Sigmoid colon (tissue), 7 donors: Measurements from ENCODE around the gene CUEDC1. TPM values are rescaled to one million over a fixed set of nuclear protein-coding genes. Genes with fewer than 3 reads are reported as not detected.
A peak's percentile ranks its signal among the peaks of the same experiment; 100 is the strongest.

Experiments used
- DNase-seq: peaks from one replicate; pipeline ENCODE4 v3.0.0-alpha.2; 2019
- H3K27ac ChIP-seq, 4 donors: fragments of 200-600 bp; sonication (generic); one replicate each; pipeline ENCODE4 v1.5.1; 2016 to 2019; ENCODE audit warnings: mild to moderate bottlenecking in 1 of 4
- H3K27me3 ChIP-seq, 3 donors: fragments of 200-600 bp; sonication (generic); one replicate each; pipeline ENCODE4 v1.5.1; 2019; ENCODE audit warnings: mild to moderate bottlenecking in 1 of 3
- H3K36me3 ChIP-seq, 4 donors: fragments of 200-600 bp; sonication (generic); one replicate each; pipeline ENCODE4 v1.5.1; 2016 to 2019
- H3K4me1 ChIP-seq, 4 donors: fragments of 200-600 bp; sonication (generic); one replicate each; pipeline ENCODE4 v1.5.1; 2017 to 2019
- H3K4me3 ChIP-seq, 4 donors: fragments of 200-600 bp; sonication (generic); one replicate each; pipeline ENCODE4 v1.5.1; 2017 to 2019; ENCODE audit warnings: mild to moderate bottlenecking in 2 of 4, moderate library complexity in 1 of 4
- H3K9me3 ChIP-seq, 4 donors: fragments of 200-600 bp in 3 of 4; sonication (generic) in 3 of 4; one replicate each; pipeline versions ENCODE4 v1.5.1 to v1.6.1; 2013 to 2019
- CTCF ChIP-seq, 4 experiments: fragments of 450-650 bp in 3 of 4; fragments of 200-600 bp in 1 of 4; IDR thresholded peaks; one replicate each; pipeline ENCODE4 v1.5.1; 2016 to 2019; ENCODE audit warnings: antibody characterized with exemption in 4 of 4, mild to moderate bottlenecking in 3 of 4, moderate library complexity in 2 of 4
- EP300 ChIP-seq, 4 donors: sonication (generic); formaldehyde crosslinking; IDR thresholded peaks; one replicate each; pipeline ENCODE4 v1.6.1; 2017; ENCODE audit warnings: antibody characterized with exemption in 4 of 4
- POLR2A ChIP-seq, 2 donors: fragments of 450-650 bp; IDR thresholded peaks; one replicate each; pipeline ENCODE4 v1.6.1; 2016; ENCODE audit warnings: antibody characterized with exemption in 2 of 2, mild to moderate bottlenecking in 2 of 2, moderate library complexity in 2 of 2
- POLR2AphosphoS5 ChIP-seq, 4 donors: sonication (generic); formaldehyde crosslinking; IDR thresholded peaks; one replicate each; pipeline ENCODE4 v1.6.1; 2017; ENCODE audit warnings: antibody characterized with exemption in 4 of 4
- WGBS, 2 donors: extraction: QIAGEN DNeasy Blood & Tissue Kit; methylation state at CpG; one replicate each; pipeline ENCODE4 v1.1.7; 2013; 5-methylcytosine and 5-hydroxymethylcytosine counted together
- intact Hi-C: fragments of 100-400 bp; cut with DNase I; formaldehyde crosslinking; loops from one replicate; pipeline ENCODE4 v1.15.1; 2023
- polyA plus RNA-seq, 3 donors: library from polyadenylated mRNA; stranded (reverse); fragments of 200-250 nt; gene quantifications; one replicate each; pipeline ENCODE4 v1.2.3, GENCODE V29; 2013
- total RNA-seq, 4 donors: library from RNA; depleted of rRNA; stranded (reverse); fragments of >200 nt; gene quantifications; one replicate each; pipeline ENCODE4 v1.1.0, GENCODE V29; 2016
- donor health status: healthy with polysubstance abuse.
- donor health status: Bipolar disorder and iron deficiency.
- donor health status: healthy.

CUEDC1 gene
- total and polyA plus RNA-seq, 7 donors: 3.0 to 64.0 (median 29.5) TPM

DNA sequence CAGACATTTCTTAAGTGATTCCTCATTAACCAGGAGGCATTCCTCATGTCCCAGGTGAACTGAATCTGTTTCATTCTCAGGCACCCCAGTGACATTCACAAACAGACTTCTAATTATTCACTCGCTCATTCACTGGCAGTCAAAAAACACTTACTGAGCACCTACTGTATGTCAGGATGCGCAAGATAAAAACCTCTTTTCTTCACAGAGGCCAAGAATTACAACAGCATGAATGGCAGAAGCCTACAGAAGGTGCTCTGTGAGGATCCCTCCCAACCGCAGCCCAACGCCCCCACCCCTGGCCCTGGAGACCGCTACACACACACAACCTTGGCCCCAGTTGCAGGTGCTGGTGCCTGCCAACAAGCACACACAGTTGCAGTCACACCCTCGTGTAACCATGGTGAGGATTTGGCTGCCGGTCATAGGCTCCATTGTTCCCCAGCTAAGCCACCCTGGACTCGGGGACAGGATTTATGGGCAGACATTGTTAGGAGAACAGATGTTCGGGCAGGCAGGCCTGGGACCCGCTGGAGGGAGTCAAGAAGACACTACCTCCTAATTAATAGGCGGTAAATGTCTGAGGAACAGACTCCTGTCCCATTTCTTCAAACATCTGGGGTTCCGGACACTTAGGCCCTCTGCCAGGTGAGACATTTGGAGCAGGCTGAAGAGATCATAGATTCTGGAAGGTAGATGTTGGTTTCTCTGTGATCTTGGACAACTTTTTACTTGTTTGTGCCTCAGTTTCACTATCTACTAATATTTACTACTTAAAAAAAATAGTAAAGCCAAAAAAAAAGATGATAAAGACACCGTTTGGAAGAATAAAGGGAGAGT, 43.2 kb downstream of the CUEDC1 start:
- TF ChIP-seq POLR2AphosphoS5 (IDR thresholded peaks at IDR 0.05): peak; percentile 38 to 77 (median 75)
- TF ChIP-seq POLR2A (IDR thresholded peaks at IDR 0.05): no peak
- TF ChIP-seq EP300 (IDR thresholded peaks at IDR 0.05): no peak
- TF ChIP-seq CTCF (IDR thresholded peaks at IDR 0.05): no peak
- H3K4me1 ChIP-seq: peaks cover 0 to 90% (median 81%) of the 10 kb centered on the region in 4 donors

GRCh38 chr17:57910462-57911420, 44.5 kb downstream of the CUEDC1 start:
- peak overlapping the region; percentile 97 to 100 (median 99) for H3K27ac ChIP-seq
- H3K36me3 ChIP-seq: no peaks in the 10 kb centered on the region
- WGBS, 2 donors: 85 to 90% methylated on average over 11 of the region's 11 CpGs
- no peaks in the 10 kb centered on the region for H3K9me3 ChIP-seq
- intact Hi-C loops: loop anchor here (5.0 kb wide), 1 partner anchor 42 kb away; no protein-coding TSS in a partner anchor
- TF ChIP-seq POLR2A (IDR thresholded peaks at IDR 0.05) (no peak), CTCF (IDR thresholded peaks at IDR 0.05) (no peak), EP300 (IDR thresholded peaks at IDR 0.05) (no peak), POLR2AphosphoS5 (IDR thresholded peaks at IDR 0.05) (no peak)
- peaks cover 0 to 90% (median 78%) of the 10 kb centered on the region in 4 donors for H3K4me1 ChIP-seq
- no peak overlapping the region for H3K4me3 ChIP-seq
- DNase-seq: no peak
- H3K27me3 ChIP-seq: no peaks in the 10 kb centered on the region

More for the DNA sequence above, 43.2 kb downstream of the CUEDC1 start:
- 12 to 55% methylated on average over 13 of the region's 13 CpGs for WGBS, 2 donors
- Histone ChIP-seq H3K4me3 (no peak overlapping the region), H3K27me3 (no peaks in the 10 kb centered on the region), H3K27ac (peak overlapping the region; percentile 97 to 100 (median 99)), H3K36me3 (no peaks in the 10 kb centered on the region), H3K9me3 (no peaks in the 10 kb centered on the region)
- peak; percentile 97 for DNase-seq
- intact Hi-C loops: loop anchor here (5.0 kb wide), 1 partner anchor 40 kb away; no protein-coding TSS in a partner anchor

GRCh38 chr17:57909551-57909950, 45.7 kb downstream of the CUEDC1 start:
- no peaks in the 10 kb centered on the region for H3K9me3 ChIP-seq
- H3K27ac ChIP-seq: peak overlapping the region; percentile 42 to 100 (median 98)
- 82% methylated on average over 5 of the region's 5 CpGs for WGBS, 2 donors
- no peaks in the 10 kb centered on the region for H3K36me3 ChIP-seq
- no peak overlapping the region for H3K4me3 ChIP-seq
- peaks cover 0 to 90% (median 78%) of the 10 kb centered on the region in 4 donors for H3K4me1 ChIP-seq
- TF ChIP-seq EP300 (IDR thresholded peaks at IDR 0.05): no peak
- no peak for TF ChIP-seq POLR2A (IDR thresholded peaks at IDR 0.05)
- no peak for TF ChIP-seq CTCF (IDR thresholded peaks at IDR 0.05)
- TF ChIP-seq POLR2AphosphoS5 (IDR thresholded peaks at IDR 0.05): no peak
- no peaks in the 10 kb centered on the region for H3K27me3 ChIP-seq
- intact Hi-C loops: no loop called here
- DNase-seq: no peak

DNA sequence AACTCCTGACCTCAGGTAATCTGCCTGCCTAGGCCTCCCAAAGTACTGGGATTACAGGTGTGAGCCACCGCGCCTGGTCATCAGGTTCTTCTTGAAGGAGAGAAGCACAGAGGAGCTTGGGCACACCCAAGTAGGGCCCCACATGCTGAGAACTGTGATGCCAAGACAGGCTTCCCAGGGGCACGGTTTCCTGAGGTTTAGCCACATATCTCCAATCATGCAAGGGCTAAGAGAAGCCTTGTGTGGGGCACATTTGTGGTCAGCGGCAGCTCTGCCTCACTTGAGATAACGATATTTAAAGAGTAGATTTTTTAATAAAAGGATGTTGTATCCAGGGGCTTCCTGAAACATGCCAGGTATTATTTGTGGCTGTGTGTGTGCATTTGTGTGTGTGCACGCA, 46.9 kb downstream of the CUEDC1 start:
- Histone ChIP-seq H3K36me3 (no peaks in the 10 kb centered on the region), H3K4me1 (peaks cover 0 to 90% (median 78%) of the 10 kb centered on the region in 4 donors), H3K27ac (peak overlapping the region in 3 of 4 donors; percentile 82 to 100 (median 97)), H3K27me3 (no peaks in the 10 kb centered on the region), H3K4me3 (no peak overlapping the region), H3K9me3 (no peaks in the 10 kb centered on the region)
- 70 to 90% methylated on average over 6 of the region's 6 CpGs for WGBS, 2 donors
- intact Hi-C loops: no loop called here
- no peak for TF ChIP-seq CTCF (IDR thresholded peaks at IDR 0.05)
- TF ChIP-seq POLR2AphosphoS5 (IDR thresholded peaks at IDR 0.05): no peak
- no peak for TF ChIP-seq EP300 (IDR thresholded peaks at IDR 0.05)
- TF ChIP-seq POLR2A (IDR thresholded peaks at IDR 0.05): no peak
- DNase-seq: no peak
